RWPE2 (cell line): ENCODE data around the gene TMEM175.
"Not testable (repeated sequence)": the region's sequence is repeated elsewhere in the genome, so short reads cannot be mapped to it uniquely, and the experiment has no call there.

Source experiments
- ATAC-seq: fragments of 200-7000 bp; cut with Tn5 transposase; 3 replicates; pipeline ENCODE4 v1.9.1; 2021; ENCODE audit warnings: low read depth
- DNase-seq: peaks from one replicate; pipeline ENCODE4 v3.0.0-alpha.2; 2020; ENCODE audit warnings: low spot score
- H3K27ac ChIP-seq: fragments of 450-650 bp; 2 replicates; pipeline ENCODE4 v1.5.1; 2017; ENCODE audit warnings: mild to moderate bottlenecking; ENCODE audit not compliant: poor library complexity, severe bottlenecking
- H3K27me3 ChIP-seq: fragments of 250-450 bp; sonication (Bioruptor Pico); 2 replicates; pipeline ENCODE4 v1.5.1; 2021; ENCODE audit warnings: mild to moderate bottlenecking, moderate library complexity; ENCODE audit not compliant: insufficient read depth, poor library complexity, severe bottlenecking
- H3K36me3 ChIP-seq: fragments of 250-450 bp; sonication (Bioruptor Pico); 2 replicates; pipeline ENCODE4 v1.5.1; 2020; ENCODE audit warnings: low read depth, mild to moderate bottlenecking, moderate library complexity
- H3K4me1 ChIP-seq: fragments of 250-450 bp; sonication (Bioruptor Pico); 2 replicates; pipeline ENCODE4 v1.5.1; 2021; ENCODE audit warnings: mild to moderate bottlenecking, moderate library complexity; ENCODE audit not compliant: insufficient read depth, poor library complexity, severe bottlenecking
- H3K4me3 ChIP-seq: fragments of 250-450 bp; sonication (Bioruptor Pico); 2 replicates; pipeline ENCODE4 v1.5.1; 2021; ENCODE audit warnings: mild to moderate bottlenecking, moderate library complexity; ENCODE audit not compliant: severe bottlenecking
- H3K9me3 ChIP-seq: fragments of 250-450 bp; sonication (Bioruptor Pico); 2 replicates; pipeline ENCODE4 v1.5.1; 2021; ENCODE audit warnings: mild to moderate bottlenecking, moderate library complexity; ENCODE audit not compliant: severe bottlenecking
- CTCF ChIP-seq: fragments of 450-650 bp; IDR thresholded peaks from one replicate; pipeline ENCODE4 v1.5.1; 2017; ENCODE audit warnings: mild to moderate bottlenecking, moderate library complexity; ENCODE audit not compliant: poor library complexity, severe bottlenecking

The TMEM175 gene

GRCh38 chr4:972651-973424 is 40.6 kb downstream of the TMEM175 start:
- no peaks in the 10 kb centered on the region for H3K9me3 ChIP-seq
- peak overlapping the region; percentile 50 for H3K4me3 ChIP-seq
- ATAC-seq, result peak; percentile 63
- no peak for DNase-seq
- no peaks in the 10 kb centered on the region for H3K4me1 ChIP-seq
- H3K27me3 ChIP-seq, result no peaks in the 10 kb centered on the region
- no peaks in the 10 kb centered on the region for H3K36me3 ChIP-seq
- H3K27ac ChIP-seq, result no peak overlapping the region
- TF ChIP-seq CTCF, result no peak

DNA sequence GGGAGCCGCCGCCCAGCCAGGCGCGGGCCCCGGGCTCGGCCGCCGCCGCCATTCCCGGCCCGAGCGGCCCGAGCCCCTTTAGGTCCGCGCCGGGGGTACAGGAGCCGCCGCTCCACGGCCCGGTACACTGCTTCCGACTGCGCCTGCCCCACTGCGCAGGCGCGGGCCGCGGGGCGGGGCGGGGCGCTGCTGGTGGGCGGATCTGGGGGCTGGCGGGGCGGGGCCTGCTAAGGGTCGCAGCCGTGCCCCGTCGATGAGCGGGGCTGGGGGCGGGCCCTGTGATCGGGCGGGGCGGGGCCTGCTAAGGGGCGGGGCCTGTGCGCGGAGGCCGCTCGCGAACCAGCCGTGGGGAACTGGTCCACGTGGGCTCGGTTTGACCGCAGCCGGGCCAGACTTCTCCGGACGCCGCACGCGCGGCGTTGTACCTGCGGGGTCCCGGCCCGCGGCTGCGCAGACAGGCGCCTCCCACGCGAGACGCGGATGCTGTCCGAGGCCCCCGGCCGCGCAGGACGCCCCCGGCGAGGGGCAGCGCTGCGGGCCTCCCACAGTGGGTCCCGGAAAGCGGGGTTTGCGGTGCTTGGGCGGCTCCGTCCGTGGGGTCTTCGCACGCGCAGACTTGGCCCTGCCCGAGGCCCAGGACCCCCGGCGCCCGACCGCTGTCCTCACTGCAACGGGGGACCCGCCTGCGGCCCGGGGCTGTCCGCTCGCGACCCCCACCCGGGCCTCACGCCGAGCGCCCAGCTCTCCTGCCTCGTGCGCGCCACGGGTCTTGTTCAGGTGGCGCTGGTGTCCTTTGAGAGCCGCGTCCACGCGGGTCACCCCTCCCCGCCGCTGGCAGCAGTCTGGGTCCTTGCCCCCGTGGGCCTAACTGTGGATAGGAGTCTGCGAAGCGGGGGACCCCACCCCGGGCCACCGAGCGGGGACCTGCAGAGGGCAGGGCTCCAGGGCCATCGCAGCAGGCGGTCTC is 41.5 kb downstream of the TMEM175 start, which contains the start of gene DGKQ:
Gene DGKQ, minus strand, starts transcription at position 139 of the 967 bp plus-strand sequence. Its CDS starts 87 bp downstream, at position 52.
- H3K36me3 ChIP-seq, result no peaks in the 10 kb centered on the region
- no peak within 1 kb of the TSS for H3K27ac ChIP-seq
- H3K4me3 ChIP-seq, result peak within 1 kb of the TSS; percentile 50
- H3K27me3 ChIP-seq, result no peaks in the 10 kb centered on the region
- ATAC-seq (peak; percentile 59), DNase-seq (no peak)
- H3K4me1 ChIP-seq, result peaks cover 3% of the 10 kb centered on the region
- H3K9me3 ChIP-seq, result no peaks in the 10 kb centered on the region
- no peak for TF ChIP-seq CTCF

DNA sequence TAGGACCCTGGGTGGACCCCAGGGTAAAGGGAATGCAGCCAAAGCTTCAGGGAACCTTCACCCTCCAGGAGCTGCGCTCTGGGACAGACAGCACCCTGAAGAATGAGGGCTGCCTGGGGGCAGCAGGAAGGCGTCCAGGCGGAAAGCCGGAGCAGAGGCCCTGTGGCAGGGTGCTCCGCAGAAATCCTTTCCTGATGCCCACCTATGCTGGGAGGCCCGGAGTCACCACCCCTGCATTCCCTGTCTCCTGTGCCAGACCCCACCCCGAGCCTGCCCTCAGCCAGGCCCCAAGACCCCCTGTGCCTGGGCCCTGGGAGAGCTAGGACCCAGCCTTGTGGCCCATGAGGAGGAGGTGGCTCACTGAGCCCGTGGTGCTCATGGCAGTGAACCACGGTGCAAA is 42.4 kb downstream of the TMEM175 start:
- Histone ChIP-seq H3K27ac (no peak overlapping the region), H3K36me3 (no peaks in the 10 kb centered on the region), H3K4me1 (peaks cover 10% of the 10 kb centered on the region), H3K27me3 (no peaks in the 10 kb centered on the region), H3K9me3 (no peaks in the 10 kb centered on the region), H3K4me3 (no peak overlapping the region)
- TF ChIP-seq CTCF, result no peak
- DNase-seq (no peak), ATAC-seq (no peak)

DNA sequence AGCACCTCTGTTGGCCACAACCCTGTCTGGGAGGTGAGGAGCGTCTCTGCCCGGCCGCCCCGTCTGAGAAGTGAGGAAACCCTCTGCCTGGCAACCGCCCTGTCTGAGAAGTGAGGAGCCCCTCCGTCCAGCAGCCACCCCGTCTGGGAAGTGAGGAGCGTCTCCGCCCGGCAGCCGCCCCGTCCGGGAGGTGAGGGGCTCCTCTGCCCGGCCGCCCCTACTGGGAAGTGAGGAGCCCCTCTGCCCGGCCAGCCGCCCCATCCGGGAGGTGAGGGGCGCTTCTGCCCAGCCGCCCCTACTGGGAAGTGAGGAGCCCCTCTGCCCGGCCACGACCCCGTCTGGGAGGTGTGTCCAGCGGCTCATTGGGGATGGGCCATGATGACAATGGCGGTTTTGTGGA is 43.8 kb downstream of the TMEM175 start:
- not testable (repeated sequence) for H3K4me3 ChIP-seq, H3K36me3 ChIP-seq, H3K9me3 ChIP-seq, DNase-seq, ATAC-seq, H3K27me3 ChIP-seq, H3K27ac ChIP-seq
- H3K4me1 ChIP-seq, result peaks cover 10% of the 10 kb centered on the region

GRCh38 chr4:978957-979701 is 46.9 kb downstream of the TMEM175 start:
- Histone ChIP-seq H3K27ac (peak overlapping the region; percentile 55), H3K4me3 (no peak overlapping the region), H3K9me3 (no peaks in the 10 kb centered on the region), H3K4me1 (peaks cover 10% of the 10 kb centered on the region), H3K27me3 (no peaks in the 10 kb centered on the region), H3K36me3 (no peaks in the 10 kb centered on the region)
- ATAC-seq (peak; percentile 68; the same call in 2 of the 3 replicates), DNase-seq (no peak)
- TF ChIP-seq CTCF, result no peak
